GM18873 (cell line): ENCODE results near the gene LRP1B.
"Not testable (repeated sequence)": the region's sequence is repeated elsewhere in the genome, so short reads cannot be mapped to it uniquely, and the experiment has no call there.

ENCODE experiments used
- ATAC-seq: cut with Tn5 transposase; IDR thresholded peaks from one replicate; pipeline ENCODE4 v1.9.1; 2021; ENCODE audit warnings: mild to moderate bottlenecking, moderate library complexity, moderate number of reproducible peaks; ENCODE audit not compliant: unreplicated experiment, low FRiP score

The LRP1B gene

DNA sequence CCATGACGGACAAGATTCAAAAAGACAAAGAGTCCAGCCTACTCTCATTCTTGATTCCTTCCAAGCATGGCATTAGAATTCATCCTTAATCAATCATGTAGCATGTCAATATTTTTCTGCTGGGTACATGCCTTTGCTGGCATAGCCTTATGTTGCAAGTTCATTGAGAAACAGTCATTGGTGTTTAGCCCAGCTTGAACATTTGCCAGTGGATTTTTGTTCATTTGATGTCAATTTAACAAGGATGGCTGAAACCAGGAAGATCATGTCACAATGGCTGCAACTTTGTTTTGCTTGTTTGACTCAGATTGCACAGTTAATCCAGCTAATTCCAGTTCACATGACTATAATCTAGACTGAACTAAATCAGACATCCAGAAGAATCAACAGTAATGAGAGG lies 1132.2 kb downstream of the LRP1B start:
- no peak for ATAC-seq

DNA sequence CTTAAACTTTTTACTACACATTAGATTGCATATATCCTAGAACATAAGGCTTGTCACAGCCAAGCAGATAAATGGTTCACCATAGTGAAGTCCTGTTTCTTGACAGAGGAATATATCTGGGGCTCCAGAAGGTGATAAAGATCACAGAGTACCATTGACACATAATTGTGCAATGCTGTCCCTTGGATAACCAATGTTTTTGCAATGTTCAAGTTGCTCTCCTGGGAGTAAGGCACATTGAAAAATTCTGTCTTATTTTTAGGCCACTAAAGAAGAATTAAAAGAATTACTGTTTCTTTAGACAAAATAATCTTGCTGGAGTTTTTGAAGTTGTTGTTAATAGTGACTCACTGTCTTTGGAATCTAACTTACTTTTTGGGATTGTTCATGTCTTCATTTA lies 1132.8 kb downstream of the LRP1B start:
- ATAC-seq, result no peak

DNA sequence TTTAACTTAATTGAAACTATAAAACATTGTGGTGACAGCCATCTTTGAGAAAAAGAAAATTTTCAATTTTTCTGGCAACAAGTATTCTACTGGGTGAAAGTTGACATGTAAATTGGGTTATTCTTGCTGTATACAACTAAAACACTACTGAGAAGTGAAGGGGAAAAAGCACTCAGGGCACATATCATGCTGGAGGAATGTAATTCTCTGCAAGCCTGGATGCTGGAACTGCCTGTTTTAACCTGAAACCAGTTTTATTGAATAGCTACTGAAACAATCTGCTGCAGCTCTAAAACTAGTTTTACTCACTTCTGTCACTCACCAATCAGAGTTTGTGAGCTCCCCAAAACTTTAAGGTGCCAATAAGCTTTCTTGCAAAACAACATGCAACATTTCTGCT lies 1136.0 kb downstream of the LRP1B start:
- no peak for ATAC-seq

DNA sequence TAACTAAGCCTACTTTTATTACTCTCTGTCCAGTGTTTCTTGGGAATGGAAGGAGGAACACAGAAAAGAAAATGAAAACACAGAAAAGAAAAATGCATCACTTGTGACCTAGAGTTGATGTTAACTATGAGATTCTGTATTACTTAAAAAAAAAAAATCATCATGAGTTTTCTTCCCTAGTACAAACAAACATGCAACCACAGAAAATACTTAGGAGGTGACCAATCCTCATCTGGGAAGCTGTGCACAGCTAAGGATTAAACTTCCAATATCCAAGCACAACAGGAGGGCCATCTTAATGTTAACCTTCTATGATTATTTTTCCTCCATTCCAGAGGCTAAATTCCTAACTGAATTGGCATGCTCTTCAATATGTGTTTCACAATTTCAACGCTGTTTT lies 1140.4 kb downstream of the LRP1B start:
- no peak for ATAC-seq

DNA sequence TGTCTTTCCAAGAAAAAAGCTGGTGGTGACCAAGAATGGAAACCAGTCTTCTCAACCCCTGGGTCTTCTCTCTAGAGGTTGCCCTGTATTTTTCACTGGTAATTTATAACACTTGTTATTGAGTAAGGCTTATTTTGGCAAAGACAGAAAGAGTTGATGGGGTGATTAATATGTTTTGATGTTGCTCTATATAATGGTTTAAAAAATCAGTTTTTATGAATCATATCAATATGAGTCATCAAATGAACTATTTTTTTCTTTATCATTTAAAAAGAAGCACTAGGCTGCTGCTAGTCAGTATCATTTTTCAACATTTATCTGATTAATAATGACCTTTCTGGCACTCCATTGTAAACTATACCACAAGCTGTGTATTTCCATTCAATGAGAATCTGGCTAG lies 1142.2 kb downstream of the LRP1B start:
- ATAC-seq, result no peak

DNA sequence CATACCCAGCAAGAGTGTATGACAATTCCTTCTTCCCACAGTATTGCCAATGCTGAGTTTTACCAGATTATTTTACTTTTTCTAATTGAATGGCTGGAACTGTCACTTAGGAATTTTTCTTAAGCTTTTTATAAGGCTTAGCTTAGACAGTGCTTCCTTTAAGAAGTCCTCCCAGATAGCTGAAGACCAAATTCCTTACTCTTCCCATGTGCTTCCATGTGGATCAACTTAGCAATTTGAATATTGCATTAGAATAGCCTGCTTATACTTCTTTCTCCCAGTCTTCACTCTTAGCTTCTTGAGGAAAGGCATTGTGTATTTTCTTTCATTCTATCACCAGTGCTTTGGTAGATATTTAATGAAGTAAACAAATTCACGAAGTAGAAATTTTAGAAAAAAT lies 1144.4 kb downstream of the LRP1B start:
- ATAC-seq, result no peak

DNA sequence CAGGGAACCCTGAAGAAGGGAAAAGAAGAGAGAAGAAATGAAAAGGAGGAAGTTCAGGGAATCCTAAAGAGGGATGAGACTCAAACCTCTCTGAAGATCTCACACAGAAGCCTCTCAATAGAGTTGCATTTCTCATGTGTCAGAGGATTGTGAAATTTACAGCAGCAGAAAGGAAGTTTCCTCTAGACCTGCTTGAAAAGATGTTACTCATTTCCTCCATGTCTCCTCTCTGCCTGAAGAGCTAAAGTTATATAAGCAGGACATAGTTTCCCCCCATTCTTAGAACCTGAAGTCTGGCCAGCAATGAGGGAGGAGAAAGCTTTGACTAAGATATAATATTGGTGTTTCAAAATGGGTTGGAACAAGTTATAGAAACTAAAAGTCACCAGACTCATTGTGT lies 1155.6 kb downstream of the LRP1B start:
- no peak for ATAC-seq

DNA sequence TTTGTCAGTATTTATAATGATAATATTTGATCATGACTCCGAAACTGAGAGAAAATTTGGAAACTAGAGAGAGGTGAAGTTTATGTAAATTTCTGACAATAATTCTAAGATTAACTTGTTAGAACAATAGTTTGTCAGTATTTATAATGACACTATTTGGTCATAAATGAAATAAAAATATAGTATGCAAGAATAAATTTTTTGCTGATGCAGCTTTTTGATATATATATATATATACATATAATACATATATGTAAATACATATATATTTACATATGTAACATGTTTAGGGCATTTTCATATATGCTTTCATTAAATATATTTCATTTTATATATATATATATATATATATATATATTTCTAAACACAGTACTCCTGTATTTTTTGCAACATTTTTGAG lies 1158.1 kb downstream of the LRP1B start:
- ATAC-seq, result no peak

DNA sequence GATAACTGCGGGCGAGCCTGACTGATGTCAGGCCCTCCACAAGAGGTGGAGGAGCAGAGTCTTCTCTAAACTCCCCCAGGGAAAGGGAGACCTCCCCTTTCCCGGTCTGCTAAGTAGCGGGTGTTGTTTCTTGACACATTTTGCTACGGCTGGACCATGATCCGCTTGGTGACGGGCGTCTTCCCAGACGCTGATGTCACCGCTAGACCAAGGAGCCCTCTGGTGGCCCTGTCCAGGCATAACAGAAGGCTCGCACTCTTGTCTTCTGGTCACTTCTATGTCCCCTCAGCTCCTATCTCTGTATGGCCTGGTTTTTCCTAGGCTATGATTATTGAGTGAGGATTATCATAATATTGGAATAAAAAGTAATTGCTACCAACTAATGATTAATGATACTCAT lies 1166.5 kb downstream of the LRP1B start:
- ATAC-seq, result not testable (repeated sequence)

DNA sequence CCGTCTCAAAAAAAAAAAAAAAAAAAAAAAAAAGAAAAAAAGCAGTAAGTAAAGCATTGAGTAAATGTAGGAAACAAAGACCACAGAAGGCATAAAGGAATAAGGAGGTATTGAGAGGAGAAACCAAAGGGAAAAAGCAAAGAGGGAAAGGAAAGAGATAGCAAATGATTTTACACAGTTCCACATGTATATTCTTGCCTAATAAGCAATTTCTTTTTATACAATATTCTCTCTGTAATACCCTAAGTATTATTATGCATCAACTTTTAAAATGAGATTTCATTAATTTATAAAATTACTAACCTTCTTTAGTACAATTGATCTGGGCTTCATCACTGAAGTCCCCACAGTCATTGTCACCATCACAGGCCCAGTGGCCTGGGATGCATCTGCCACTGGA lies 1180.9 kb downstream of the LRP1B start:
- no peak for ATAC-seq

DNA sequence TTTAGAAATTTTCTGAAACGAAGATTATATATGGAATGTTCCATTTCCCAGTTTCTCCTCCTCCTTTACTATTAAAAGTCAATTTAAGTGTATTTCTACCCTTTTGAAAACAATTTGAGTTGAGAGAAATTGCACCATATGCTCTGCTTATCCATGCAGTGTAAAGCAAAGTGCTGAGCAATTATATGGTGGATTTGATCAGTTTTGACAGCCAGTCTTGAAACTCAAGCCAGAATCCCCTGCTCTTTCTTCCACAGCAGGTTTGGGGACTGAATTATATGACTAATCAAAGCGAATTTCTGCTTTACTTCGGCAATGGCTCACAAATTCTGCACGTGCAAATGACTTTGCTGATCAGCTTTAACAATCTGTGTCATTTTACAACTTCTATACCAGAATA lies 1183.6 kb downstream of the LRP1B start:
- ATAC-seq, result no peak

DNA sequence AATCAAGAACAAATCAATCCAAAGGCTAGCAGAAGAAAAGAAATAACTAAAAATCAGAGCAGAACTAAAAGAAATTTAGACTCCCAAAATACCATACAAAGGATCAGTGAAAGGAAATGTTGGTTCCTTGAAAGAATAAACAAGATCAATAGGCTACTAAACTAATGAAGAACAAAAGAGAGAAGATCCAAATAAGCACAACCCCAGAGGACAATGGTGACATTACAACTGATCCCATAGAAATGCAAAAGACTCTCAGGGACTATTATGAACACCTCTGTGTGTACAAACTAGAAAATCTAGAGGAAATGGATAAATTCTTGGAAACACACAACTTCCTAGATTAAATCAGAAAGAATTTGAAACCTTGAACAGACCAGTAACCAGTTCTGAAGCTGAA lies 1186.9 kb downstream of the LRP1B start:
- ATAC-seq, result no peak

DNA sequence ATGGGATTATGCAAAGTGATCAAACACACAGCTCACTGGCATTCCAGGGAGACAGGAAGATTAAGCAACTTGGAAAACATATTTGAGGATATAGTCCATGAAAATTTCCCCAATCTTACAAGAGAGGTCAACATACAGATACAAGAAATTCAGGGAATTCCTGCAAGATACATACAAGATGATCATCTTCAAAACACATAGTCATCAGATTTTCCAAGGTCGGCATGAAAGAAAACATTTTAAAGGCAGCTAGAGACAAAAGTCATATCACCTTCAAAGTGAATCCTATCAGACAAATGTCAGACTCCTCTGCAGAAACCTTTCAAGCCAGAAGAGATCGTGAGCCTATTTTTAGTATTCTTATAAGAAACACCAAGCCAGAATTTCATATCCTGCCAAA lies 1188.5 kb downstream of the LRP1B start:
- no peak for ATAC-seq

DNA sequence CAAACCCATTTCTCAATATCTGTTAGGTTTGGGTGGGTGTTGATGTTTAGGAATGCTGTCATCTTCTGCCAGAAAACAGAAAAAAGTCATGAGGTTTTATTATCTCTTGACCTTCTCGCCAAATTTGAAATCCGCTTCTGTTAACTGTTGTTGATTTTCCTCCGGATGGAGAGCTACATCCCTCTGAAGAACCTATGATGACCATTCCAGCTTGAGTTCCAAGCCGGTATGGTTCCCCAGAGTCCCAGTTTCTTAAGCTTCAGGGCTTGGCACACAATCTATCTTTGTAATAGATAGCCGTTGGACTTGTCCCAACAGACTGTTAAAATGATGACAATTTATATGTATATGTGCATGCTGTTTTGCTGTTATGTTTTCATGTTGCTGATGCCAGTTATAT lies 1201.0 kb downstream of the LRP1B start:
- ATAC-seq, result no peak

DNA sequence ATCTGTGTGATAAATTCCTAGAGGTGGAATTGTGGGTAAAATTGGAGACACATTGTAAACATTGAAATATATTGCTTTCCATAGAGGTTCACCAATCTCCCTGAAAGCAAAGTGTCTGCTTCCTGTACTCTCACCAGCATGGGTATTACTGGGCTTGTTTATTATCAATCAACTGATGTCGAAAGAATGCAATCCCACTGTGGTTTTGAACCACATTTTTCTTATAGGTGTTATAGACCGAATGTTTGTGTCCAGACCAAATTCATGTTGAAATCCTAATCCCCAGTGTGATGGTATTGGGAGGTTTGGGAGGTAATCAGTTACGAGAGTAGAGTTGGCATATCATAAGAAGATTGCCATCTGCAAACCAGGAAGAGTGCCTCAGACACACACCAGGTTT lies 1212.4 kb downstream of the LRP1B start:
- no peak for ATAC-seq

DNA sequence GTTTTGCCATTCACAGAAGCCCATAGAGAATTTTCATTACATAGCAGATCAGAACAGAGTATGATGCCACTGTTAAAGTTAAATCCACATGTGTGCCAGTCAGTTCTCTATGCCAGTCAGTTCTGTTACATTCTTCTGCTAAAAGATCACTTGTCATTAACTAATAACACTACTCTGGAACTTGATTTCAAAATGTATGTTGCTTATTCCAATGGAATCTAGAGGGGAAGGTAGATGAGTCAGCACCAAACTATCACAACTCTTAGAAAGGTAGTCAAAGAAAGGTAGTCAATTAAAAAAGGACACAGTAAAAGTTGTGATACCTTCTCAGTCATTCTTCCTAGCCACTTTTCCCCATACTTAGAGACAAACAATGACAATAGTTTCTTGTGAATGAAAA lies 1214.4 kb downstream of the LRP1B start:
- no peak for ATAC-seq

DNA sequence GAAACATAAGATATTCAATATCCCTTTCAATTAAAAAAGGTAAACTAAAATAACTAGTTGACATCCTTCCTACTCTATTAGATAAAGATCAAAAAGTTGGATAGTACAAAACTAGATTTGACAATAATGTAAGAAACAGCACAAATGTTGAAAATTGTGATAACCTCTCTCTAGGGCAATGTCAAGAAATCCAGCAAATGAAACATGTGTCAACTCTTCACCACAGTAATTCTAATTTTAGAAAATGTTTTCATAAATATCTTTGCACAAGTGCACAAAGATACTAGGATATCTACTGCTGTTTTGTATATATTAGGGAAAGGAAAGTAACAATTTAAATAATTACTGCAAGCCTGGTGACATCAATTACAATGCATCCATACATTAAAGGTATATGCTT lies 1220.1 kb downstream of the LRP1B start:
- no peak for ATAC-seq

DNA sequence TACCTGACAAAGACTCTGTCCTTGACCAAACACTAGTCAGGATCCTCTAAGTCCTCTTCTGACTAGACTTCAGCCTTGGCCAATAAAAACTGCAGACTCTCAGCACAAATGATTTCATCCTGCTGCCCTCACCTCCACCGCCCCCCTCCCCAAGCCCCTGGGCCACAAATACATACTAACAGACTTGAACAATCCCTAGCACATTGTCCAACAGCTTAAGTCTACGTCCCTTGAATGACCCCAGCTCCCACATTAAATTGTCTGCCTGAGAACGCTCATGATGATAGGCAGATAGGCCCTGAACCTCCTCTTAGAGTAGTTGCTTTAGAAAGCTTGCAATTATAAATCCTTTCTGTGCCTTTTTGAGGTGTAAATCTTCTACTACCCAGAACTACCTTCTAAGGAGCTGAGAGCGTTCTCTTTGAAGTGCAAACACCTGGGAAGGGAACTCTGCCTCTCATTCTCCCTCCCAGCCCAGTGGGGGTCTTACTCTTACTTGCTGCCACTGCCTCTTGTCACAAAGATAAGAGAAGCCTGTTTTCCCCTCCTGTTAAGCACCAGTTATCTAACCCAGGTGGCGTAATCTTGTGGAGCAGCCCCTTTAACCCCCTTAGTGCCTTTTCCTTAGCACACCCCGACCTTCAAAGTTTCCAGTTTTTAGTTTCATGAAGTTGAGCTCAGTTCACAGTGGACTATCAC lies 1225.6 kb downstream of the LRP1B start:
- ATAC-seq, result no peak

DNA sequence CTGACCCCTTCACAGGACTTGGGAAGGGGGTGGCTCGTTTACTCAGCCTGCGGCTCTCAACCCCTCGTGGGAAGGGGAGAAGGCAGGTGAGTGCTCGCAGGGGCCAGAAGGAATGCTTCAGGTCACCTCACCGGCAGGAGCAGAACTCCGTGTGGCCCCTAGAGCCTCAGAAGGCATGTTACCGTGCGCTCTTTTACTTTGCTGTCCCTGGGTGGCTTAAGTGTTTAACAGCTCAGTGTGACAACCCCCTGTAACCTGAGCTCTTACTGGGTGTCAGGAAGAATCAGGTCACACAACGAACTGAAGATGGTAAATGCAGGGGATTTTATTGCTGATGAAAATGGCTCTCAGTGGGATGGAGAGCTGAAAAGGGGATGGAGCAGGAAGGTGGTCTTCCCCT lies 1235.4 kb downstream of the LRP1B start:
- no peak for ATAC-seq

DNA sequence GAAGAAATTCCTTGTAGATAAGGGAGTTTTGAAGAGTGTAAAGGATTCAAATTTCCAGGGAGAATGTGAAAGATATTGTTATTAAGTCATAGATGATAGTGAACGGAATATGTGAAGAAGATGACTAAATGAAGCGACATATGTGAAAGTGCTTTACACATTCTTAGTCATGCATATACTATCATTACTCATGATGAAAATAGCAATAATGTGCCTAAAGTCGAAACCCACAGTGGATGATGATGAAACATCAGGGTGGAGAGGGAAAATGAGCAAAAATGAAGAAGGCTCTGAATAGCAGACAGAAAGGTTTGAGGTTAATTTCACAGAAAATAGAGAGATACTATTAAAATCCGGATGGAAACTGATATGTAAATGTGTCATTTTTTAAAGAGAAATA lies 1237.1 kb downstream of the LRP1B start:
- no peak for ATAC-seq

DNA sequence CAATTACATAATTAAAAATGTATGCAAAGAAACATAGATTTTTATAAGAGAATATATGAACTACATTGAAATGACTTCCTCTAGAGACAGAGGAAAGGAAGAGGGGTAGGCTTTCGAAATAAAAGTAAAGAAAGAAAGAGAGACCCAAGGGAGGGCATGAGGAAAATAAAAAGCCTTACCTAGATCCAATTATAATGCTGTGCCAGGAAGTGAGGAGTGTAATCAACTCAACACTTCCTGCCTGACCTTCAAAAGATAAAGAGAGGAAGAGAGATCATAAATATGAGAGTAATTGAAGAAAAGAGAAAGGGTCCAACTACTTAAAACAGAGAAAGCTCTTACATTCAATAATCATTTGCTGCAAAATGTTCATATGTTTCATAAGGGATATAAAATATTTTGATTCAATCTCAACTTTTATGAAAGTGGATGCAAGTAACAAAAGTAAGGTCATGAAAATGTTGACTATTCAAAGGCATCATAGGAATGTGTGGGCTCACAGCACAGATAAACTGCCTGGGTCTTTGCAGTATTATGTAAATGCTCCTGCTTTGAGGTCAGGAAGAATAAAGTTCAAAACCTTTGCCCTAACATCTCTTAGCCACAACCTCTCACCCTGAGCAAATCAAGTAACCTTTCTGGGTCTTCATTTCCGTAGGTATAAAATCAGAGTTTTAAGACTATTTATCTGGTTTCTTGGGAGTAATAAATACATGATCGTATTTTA lies 1237.7 kb downstream of the LRP1B start:
- no peak for ATAC-seq

DNA sequence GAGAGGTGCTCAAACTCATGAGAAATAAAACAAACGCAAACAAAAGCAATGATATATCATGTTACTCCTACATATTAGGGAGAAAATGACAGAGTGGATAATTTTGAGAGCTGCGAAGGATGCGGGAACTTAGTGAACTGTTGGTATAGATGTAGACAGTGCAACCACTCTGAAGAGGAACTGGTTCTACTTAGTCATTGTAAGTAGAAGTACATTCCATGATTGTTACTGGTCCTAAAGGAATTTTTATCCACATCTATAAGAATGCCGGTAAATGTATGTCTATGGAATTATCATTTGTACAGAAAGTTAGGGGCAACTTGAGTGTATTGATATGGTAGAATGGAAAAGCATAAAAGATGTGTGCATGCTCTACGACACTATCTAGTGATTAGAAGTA lies 1238.4 kb downstream of the LRP1B start:
- ATAC-seq, result no peak
